Measurements from ENCODE around the gene LPAR2.

- TF ChIP-seq CTCF (IDR thresholded peaks at IDR 0.05; ENCODE audit: insufficient read depth, low read length, poor library complexity, severe bottlenecking) (no peak), EZH2phosphoT487 (conservative IDR thresholded peaks at IDR 0.05; ENCODE audit: low read length) (no peak)
Measured at GRCh38 chr19:19624032-19624570, 3.9 kb downstream of the LPAR2 start.
